GM12874 (cell line): ENCODE data around the gene LMTK3.

Experiments
- TF ChIP-seq, protein P1 (sequence below): IDR thresholded peaks from 2 replicates; pipeline ENCODE4 v1.5.1; 2011; ENCODE audit warnings: low read depth, mild to moderate bottlenecking, control low read depth, low read length, moderate library complexity; ENCODE audit not compliant: insufficient read depth

Gene LMTK3

DNA sequence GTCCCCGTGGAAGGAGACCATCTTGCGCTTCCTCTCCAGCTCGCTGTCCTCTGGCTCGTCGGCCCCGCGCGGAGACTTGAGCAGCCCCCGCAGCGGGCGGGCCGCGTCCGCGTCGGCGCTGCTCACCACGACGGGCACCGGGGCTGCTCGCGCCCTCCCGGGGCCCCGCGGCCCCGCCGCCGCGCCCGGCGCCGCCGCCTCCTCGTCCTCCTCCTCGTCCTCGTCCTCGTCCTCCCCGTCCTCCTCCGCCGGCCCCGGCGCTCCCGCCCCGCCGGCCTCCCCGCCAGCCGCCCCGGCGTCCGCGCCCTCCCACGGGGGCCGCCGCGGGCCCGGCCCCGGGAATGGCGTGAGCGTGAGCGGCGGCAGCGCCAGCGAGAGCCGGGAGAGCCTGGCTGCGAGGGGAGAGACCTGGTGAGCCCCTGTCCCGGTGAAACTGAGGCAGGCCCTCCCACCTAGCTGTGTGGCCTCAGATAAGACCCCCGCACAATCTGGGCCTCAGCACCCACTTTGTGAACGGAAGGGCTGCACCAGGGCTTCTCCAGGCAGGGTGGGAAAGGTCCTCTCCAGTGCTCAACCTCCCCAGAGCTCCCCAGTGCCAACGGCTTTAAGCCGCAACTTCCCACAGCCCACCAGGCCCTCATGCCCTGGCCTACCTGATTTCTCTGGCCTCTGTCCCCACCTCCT, 17.8 kb downstream of the LMTK3 start:
- TF ChIP-seq, protein P1, sequence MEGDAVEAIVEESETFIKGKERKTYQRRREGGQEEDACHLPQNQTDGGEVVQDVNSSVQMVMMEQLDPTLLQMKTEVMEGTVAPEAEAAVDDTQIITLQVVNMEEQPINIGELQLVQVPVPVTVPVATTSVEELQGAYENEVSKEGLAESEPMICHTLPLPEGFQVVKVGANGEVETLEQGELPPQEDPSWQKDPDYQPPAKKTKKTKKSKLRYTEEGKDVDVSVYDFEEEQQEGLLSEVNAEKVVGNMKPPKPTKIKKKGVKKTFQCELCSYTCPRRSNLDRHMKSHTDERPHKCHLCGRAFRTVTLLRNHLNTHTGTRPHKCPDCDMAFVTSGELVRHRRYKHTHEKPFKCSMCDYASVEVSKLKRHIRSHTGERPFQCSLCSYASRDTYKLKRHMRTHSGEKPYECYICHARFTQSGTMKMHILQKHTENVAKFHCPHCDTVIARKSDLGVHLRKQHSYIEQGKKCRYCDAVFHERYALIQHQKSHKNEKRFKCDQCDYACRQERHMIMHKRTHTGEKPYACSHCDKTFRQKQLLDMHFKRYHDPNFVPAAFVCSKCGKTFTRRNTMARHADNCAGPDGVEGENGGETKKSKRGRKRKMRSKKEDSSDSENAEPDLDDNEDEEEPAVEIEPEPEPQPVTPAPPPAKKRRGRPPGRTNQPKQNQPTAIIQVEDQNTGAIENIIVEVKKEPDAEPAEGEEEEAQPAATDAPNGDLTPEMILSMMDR = no peak

GRCh38 chr19:48492925-48493717, 18.5 kb downstream of the LMTK3 start:
- TF ChIP-seq, protein P1 = no peak

DNA sequence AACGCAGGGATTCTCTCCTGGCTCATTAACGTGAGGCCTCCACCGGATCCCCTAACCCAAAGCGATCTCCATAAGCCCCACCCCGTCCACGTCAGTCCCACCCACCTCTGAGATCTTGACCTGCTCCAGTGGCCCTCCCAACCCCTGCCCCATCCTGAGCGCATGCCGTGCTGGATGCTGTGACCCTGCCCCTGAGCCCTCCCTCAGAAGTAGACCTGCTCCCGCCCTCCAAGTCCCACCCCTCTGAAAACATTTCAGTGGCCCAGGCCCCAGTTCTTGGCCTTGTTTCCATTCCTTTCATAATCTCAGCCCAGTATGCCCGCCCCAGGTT, 19.9 kb downstream of the LMTK3 start:
- TF ChIP-seq, protein P1 = no peak

GRCh38 chr19:48490981-48491792, 20.4 kb downstream of the LMTK3 start:
- TF ChIP-seq, protein P1 = no peak

DNA sequence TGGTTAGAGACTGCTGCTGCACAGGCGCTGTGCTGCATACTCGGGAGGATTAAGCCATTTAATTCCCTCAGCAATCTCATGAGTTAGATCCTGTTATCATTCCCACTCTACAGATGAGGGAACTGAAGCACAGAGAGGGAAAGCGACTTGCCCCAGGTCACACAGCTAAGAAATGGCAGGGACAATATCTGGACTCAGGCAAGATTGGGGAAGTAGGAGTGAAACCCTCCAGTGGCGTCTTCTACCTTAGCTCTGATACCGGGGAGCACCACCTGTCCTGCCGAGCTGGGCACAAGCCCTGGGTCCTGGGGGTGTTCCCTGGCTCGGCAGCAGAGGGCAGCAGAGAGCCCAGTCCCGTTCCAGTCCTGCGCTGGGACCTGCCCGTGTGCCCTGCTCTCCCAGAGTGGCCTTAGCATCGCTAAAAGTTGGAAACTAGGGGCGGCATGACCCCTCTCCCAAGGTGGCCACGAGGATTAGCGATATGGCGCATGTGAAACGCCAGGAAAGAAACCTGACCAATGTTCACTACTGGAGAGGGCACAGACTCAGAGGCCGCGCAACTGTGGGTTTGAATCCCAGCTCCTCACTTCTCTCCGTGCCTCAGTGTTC, 21.9 kb downstream of the LMTK3 start:
- TF ChIP-seq, protein P1 = peak; percentile 99

GRCh38 chr19:48487948-48488347, 23.7 kb downstream of the LMTK3 start:
- TF ChIP-seq, protein P1 = no peak

DNA sequence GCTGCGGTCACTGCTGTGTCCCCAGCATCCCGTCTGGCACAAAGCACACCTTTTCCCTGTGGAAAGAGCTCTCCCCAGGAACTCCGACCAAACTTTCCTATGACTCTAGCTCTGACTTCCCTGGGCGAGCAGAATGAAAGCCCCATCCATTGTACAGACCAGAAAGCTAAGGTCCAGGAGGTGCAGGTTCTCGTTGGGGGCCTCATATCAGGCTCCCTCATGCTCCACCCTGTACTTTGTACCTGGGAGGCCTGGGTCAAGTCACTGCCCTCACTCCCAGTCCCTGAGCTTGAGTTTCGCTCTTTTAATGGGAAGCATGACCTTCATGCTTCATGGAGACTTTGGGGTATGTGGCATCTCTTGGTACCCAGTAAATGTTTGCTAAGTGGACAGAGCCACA, 24.1 kb downstream of the LMTK3 start:
- TF ChIP-seq, protein P1 = no peak
